Measurements from ENCODE around the gene NFASC. TPM values are rescaled to one million over a fixed set of nuclear protein-coding genes. Genes with fewer than 3 reads are reported as not detected.

Gene NFASC
- total RNA-seq, 4 donors from 2014 or later = 6.3 to 15.1 (median 11.7) TPM

GRCh38 chr1:205041001-205041715, 170.5 kb downstream of the NFASC start:
- no peak overlapping the region for H3K4me3 ChIP-seq
- no peak for DNase-seq
- peaks cover 0 to 10% (median 0%) of the 10 kb centered on the region in 3 donors for H3K4me1 ChIP-seq
- TF ChIP-seq CTCF (IDR thresholded peaks at IDR 0.05) = no peak
- no peak for TF ChIP-seq POLR2A (IDR thresholded peaks at IDR 0.05)
- intact Hi-C loops (cut with DNase I) = no loop called here
- H3K27ac ChIP-seq = no peak overlapping the region
- H3K27me3 ChIP-seq = peaks cover 4 to 96% (median 8%) of the 10 kb centered on the region in 4 donors
- no peaks in the 10 kb centered on the region for H3K36me3 ChIP-seq
- 40% methylated on average over 1 of the region's 4 CpGs; no CpG with 5 or more reads in 1 of the 2 donors for WGBS, 2 donors
- no peaks in the 10 kb centered on the region for H3K9me3 ChIP-seq

DNA sequence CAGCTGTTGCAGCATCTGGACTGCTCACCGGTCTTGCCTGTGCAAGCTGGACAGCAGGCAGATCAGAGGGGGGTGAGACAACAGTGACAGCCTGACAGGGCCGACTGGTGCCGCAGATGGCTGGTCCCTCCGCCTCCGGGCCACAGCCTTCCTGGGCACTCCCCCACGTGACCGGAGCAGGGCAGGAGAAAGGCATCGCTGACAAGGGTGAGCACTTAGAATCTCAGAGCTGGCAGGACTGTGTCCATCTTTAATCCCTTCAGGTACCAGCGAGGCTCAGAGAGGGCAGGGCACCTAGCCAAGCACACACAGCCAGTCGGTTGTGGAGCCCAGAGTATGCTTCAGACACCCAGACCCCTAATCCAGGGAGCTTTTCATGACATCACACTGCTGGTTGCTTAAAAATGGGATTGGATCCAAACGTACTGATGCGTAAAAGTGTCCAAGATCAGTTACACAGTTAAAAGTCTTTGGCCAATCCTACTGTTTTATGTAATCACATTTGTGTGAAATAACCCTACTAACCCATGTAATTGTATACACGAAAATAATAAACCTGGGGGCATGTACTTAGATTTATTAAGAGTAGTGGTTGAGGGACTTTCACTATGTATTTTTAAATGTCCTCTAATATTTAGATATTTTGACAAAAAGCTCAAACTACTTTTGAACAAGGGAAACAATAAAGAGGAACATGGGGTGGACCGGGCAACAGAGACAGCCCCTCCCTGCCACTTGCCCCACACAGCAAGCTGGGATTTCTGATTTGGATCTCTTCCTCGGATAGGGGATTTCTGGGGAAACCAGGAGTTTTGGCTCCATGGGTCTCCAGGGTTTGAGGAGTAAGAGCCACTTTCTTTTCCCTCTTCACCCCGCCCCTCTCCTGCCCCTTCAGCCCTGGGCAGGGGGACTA, 171.6 kb downstream of the NFASC start:
- Histone ChIP-seq H3K4me3 (no peak overlapping the region), H3K9me3 (no peaks in the 10 kb centered on the region), H3K4me1 (peaks cover 0 to 10% (median 0%) of the 10 kb centered on the region in 3 donors), H3K36me3 (no peaks in the 10 kb centered on the region), H3K27ac (no peak overlapping the region), H3K27me3 (peaks cover 4 to 97% (median 8%) of the 10 kb centered on the region in 4 donors)
- WGBS, 2 donors = 31 to 44% methylated on average over 5 to 8 of the region's 16 CpGs
- no peak for DNase-seq
- TF ChIP-seq POLR2A (IDR thresholded peaks at IDR 0.05) (no peak), CTCF (IDR thresholded peaks at IDR 0.05) (no peak)
- intact Hi-C loops (cut with DNase I) = no loop called here

DNA sequence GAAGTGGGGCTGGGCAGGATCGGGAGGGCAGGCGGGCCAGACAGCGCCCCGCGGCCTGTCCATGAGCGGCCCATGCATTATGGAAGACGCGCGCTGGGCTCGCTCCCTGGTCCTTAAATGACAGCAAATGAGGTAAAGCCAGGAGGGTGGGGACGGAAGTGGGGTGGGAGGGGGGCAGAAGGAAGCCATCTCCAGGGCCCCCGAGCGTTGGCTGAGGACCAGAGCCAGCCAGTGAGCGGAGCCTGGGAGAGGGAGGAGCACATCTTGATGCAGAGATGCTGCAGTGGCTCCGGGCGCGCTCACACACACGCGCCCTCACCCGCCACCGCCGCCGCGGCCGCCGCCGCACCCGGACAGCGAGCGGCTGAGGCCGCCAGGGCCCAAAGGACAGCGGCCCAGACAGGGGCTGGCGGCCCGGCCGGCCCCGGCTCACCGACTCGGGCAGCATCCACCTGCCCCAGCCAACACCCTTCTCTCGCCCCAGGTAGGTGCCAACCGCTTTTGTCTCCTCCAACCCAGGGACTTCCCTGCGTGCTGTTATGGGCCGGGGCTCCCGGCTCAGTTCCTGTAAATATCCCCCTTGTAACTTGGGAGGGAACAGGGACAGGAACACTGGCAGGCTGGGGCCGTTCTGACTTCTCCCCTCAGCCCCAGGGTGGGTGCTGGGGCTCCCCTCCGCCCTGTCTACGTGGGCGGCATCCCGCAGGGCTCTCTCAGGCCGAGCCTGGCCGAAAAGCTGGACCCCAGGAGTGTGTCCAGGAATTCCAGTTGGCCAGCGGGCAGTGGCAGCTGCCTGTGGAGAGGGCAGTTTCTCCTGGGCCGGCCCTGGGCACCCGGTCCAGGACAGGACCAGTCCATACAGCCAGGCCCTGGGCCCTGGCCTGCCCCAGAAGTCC, 172.5 kb downstream of the NFASC start, which contains the start of gene CNTN2:
TSS of gene CNTN2 (plus strand) at position 302 of the 896 bp plus-strand sequence. CDS start 9,974 bp downstream, outside the sequence.
- H3K27me3 ChIP-seq = peaks cover 4 to 98% (median 8%) of the 10 kb centered on the region in 4 donors
- H3K27ac ChIP-seq = no peak within 1 kb of the TSS
- H3K4me1 ChIP-seq = peaks cover 0 to 10% (median 0%) of the 10 kb centered on the region in 3 donors
- H3K4me3 ChIP-seq = peak within 1 kb of the TSS in 2 of 4 donors; percentile 5 to 12
- TF ChIP-seq CTCF (IDR thresholded peaks at IDR 0.05) (no peak), POLR2A (IDR thresholded peaks at IDR 0.05) (no peak)
- no peaks in the 10 kb centered on the region for H3K9me3 ChIP-seq
- intact Hi-C loops (cut with DNase I) = no loop called here
- no peaks in the 10 kb centered on the region for H3K36me3 ChIP-seq
- WGBS, 2 donors = 0 to 3% methylated on average over 1 to 8 of the region's 53 CpGs
- no peak for DNase-seq

DNA sequence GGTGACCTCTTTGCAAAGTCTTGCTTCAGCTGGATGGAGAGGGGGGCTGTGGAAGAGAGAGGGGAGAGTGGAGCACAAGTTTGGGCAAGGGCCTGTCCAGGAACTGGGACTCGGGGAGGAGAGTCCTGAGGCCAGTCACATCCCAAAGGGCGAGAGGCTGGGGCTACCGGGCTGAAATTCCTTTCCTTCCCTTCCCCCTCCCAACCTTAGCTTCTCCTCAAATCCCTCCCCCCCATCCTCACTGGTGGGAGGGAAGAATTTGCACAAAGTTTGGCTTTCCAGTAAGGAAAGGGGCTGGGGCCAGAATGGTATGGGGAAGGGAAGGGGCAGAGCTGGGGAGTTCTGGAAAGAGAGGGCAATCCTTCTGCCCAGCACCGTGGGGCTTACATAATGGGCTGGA, 173.2 kb downstream of the NFASC start:
- Histone ChIP-seq H3K4me3 (no peak overlapping the region), H3K27me3 (peaks cover 4 to 100% (median 8%) of the 10 kb centered on the region in 4 donors)
- DNase-seq = no peak

More for the DNA sequence above, 173.2 kb downstream of the NFASC start:
- 33 to 47% methylated on average over 1 to 3 of the region's 4 CpGs for WGBS, 2 donors
- Histone ChIP-seq H3K36me3 (no peaks in the 10 kb centered on the region), H3K9me3 (no peaks in the 10 kb centered on the region), H3K27ac (no peak overlapping the region), H3K4me1 (peaks cover 0 to 10% (median 0%) of the 10 kb centered on the region in 3 donors)
- no peak for TF ChIP-seq CTCF (IDR thresholded peaks at IDR 0.05)
- TF ChIP-seq POLR2A (IDR thresholded peaks at IDR 0.05) = no peak
- intact Hi-C loops (cut with DNase I) = no loop called here
